Tibial nerve (tissue), 3 donors: Measurements from ENCODE around the gene PCSK5.

Experiments used
- POLR2A ChIP-seq, 2 donors: fragments of 450-650 bp; IDR thresholded peaks; one replicate each; pipeline ENCODE4 v1.6.1; 2017; ENCODE audit warnings: antibody characterized with exemption in 2 of 2, mild to moderate bottlenecking in 2 of 2, moderate library complexity in 2 of 2
- TF ChIP-seq, protein P1 (sequence below), 5 experiments: fragments of 200-600 bp in 3 of 5; fragments of 450-650 bp in 2 of 5; sonication (generic) in 3 of 5; IDR thresholded peaks; one replicate each; pipeline ENCODE4 v1.5.1; 2016 to 2019; ENCODE audit warnings: antibody characterized with exemption in 5 of 5, mild to moderate bottlenecking in 3 of 5, moderate library complexity in 2 of 5

DNA sequence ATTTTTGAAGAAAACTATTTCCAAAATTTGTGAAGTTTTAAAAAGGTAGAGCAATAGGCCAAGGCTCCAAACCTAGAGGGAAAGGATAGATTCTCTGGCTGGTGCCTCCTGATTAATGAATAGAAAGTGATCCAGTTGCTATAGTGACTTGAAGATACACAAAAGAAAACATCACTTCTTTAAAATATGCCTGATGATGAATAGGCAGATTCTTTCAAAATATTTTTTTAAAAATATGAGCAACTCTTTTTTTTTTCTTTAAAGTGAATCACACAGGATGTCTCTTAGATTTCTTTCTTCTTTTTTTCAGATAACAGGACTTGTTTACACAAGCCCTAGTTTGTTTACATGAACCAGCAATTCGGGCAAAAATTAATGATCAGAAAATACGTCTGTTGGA is 379.3 kb downstream of the PCSK5 start:
- TF ChIP-seq, protein P1, sequence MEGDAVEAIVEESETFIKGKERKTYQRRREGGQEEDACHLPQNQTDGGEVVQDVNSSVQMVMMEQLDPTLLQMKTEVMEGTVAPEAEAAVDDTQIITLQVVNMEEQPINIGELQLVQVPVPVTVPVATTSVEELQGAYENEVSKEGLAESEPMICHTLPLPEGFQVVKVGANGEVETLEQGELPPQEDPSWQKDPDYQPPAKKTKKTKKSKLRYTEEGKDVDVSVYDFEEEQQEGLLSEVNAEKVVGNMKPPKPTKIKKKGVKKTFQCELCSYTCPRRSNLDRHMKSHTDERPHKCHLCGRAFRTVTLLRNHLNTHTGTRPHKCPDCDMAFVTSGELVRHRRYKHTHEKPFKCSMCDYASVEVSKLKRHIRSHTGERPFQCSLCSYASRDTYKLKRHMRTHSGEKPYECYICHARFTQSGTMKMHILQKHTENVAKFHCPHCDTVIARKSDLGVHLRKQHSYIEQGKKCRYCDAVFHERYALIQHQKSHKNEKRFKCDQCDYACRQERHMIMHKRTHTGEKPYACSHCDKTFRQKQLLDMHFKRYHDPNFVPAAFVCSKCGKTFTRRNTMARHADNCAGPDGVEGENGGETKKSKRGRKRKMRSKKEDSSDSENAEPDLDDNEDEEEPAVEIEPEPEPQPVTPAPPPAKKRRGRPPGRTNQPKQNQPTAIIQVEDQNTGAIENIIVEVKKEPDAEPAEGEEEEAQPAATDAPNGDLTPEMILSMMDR (IDR thresholded peaks at IDR 0.05) = no peak
- no peak for TF ChIP-seq POLR2A (IDR thresholded peaks at IDR 0.05)
